OCI-LY3 (cell line): ENCODE measurements around the gene MYO9A.
A peak's percentile ranks its signal among the peaks of the same experiment; 100 is the strongest.

Source experiments
- H2AFZ ChIP-seq: fragments of 200-600, 300-600 bp; shearing (Covaris generic); 2 replicates; pipeline ENCODE4 v1.6.0; 2014; ENCODE audit warnings: antibody characterized with exemption, low read depth, low read length
- H3K27ac ChIP-seq: fragments of 200-600, 300-600 bp; sonication (generic); 2 replicates; pipeline ENCODE4 v1.5.1; 2014; ENCODE audit warnings: mild to moderate bottlenecking, low read length, moderate library complexity, mixed read lengths
- H3K27me3 ChIP-seq: fragments of 200-600, 300-600 bp; sonication (generic); 2 replicates; pipeline ENCODE4 v1.6.1; 2014; ENCODE audit warnings: low read depth, low read length, mixed read lengths
- H3K36me3 ChIP-seq: fragments of 200-600, 300-600 bp; sonication (generic); replicated peaks from 2 replicates; pipeline ENCODE3; 2014; ENCODE audit warnings: low read depth, low read length, mixed read lengths
- H3K4me1 ChIP-seq: fragments of 300-600, 200-600 bp; sonication (generic); 2 replicates; pipeline ENCODE4 v1.6.1; 2014; ENCODE audit warnings: low read length, mixed read lengths
- H3K4me2 ChIP-seq: fragments of 200-600, 300-600 bp; sonication (generic); 2 replicates; pipeline ENCODE4 v1.6.1; 2014; ENCODE audit warnings: low read length, mixed read lengths
- H3K4me3 ChIP-seq: fragments of 300-600, 200-600 bp; sonication (generic); 2 replicates; pipeline ENCODE4 v1.5.1; 2014; ENCODE audit warnings: antibody characterized with exemption, mild to moderate bottlenecking, low read length, moderate library complexity
- H3K79me2 ChIP-seq: fragments of 300-600, 200-600 bp; shearing (Covaris generic); 2 replicates; pipeline ENCODE4 v1.6.1; 2014; ENCODE audit warnings: mild to moderate bottlenecking, low read length, mixed read lengths
- H3K9ac ChIP-seq: fragments of 300-600, 200-600 bp; shearing (Covaris generic); 2 replicates; pipeline ENCODE4 v1.6.0; 2014; ENCODE audit warnings: mild to moderate bottlenecking, low read length, moderate library complexity
- H3K9me3 ChIP-seq: fragments of 200-600, 300-600 bp; shearing (Covaris generic); 2 replicates; pipeline ENCODE4 v1.6.1; 2014; ENCODE audit warnings: low read length, mixed read lengths; ENCODE audit not compliant: insufficient read depth
- H4K20me1 ChIP-seq: fragments of 200-600, 300-600 bp; sonication (generic); 2 replicates; pipeline ENCODE4 v1.6.1; 2016; ENCODE audit warnings: low read length, mixed read lengths; ENCODE audit not compliant: insufficient read depth
- EZH2phosphoT487 ChIP-seq: fragments of 200-600 bp; shearing (Covaris generic); IDR thresholded peaks from 2 replicates; pipeline ENCODE4 v1.6.1; 2018; ENCODE audit warnings: antibody characterized with exemption, mixed run types, low read depth
- TF ChIP-seq, protein P1 (sequence below): fragments of 200-600, 300-600 bp; sonication (generic); IDR thresholded peaks from 2 replicates; pipeline ENCODE4 v1.5.1; 2014; ENCODE audit warnings: antibody characterized with exemption, low read length, low read depth

Gene MYO9A

DNA sequence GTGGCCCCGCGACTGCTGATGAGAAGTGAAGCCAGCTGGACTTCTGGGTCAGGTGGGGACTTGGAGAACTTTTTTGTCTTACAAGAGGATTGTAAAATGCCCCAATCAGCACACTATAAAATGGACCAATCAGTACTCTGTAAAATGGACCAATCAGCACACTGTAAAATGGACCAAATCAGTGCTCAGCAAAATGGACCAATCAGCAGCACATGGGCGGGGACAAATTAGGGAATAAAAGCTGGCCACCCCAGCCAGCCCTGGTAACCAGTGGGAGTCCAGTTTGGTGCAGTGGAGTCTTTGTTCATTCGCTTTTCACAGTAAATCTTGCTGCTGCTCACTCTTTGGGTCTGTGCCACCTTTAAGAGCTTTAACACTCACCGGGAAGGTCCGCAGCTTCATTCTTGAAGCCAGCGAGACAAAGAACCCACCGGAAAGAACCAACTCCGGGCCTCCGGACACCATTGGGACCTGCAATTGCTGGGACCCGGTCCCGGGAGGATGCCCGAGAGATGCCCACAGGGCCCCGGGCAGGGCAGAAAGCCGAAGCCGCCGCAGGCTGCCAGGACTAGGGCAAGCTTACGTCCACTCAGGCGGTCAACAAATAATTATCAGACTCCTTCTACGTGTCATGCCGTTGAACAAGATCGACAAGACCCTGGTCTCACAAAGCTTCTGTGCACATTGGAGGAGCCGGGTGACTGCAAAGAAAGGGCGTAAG, 315.9 kb downstream of the MYO9A start:
- no peak overlapping the region for H2AFZ ChIP-seq
- no peaks in the 10 kb centered on the region for H3K36me3 ChIP-seq
- no peaks in the 10 kb centered on the region for H3K27me3 ChIP-seq
- H3K4me3 ChIP-seq = no peak overlapping the region
- peaks cover 23% of the 10 kb centered on the region for H3K4me1 ChIP-seq
- no peak for TF ChIP-seq EZH2phosphoT487
- TF ChIP-seq, protein P1, sequence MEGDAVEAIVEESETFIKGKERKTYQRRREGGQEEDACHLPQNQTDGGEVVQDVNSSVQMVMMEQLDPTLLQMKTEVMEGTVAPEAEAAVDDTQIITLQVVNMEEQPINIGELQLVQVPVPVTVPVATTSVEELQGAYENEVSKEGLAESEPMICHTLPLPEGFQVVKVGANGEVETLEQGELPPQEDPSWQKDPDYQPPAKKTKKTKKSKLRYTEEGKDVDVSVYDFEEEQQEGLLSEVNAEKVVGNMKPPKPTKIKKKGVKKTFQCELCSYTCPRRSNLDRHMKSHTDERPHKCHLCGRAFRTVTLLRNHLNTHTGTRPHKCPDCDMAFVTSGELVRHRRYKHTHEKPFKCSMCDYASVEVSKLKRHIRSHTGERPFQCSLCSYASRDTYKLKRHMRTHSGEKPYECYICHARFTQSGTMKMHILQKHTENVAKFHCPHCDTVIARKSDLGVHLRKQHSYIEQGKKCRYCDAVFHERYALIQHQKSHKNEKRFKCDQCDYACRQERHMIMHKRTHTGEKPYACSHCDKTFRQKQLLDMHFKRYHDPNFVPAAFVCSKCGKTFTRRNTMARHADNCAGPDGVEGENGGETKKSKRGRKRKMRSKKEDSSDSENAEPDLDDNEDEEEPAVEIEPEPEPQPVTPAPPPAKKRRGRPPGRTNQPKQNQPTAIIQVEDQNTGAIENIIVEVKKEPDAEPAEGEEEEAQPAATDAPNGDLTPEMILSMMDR = no peak
- no peaks in the 10 kb centered on the region for H3K9me3 ChIP-seq
- H3K9ac ChIP-seq = no peak overlapping the region
- no peak overlapping the region for H3K27ac ChIP-seq
- no peaks in the 10 kb centered on the region for H3K79me2 ChIP-seq
- H4K20me1 ChIP-seq = no peaks in the 10 kb centered on the region
- H3K4me2 ChIP-seq = no peak overlapping the region

DNA sequence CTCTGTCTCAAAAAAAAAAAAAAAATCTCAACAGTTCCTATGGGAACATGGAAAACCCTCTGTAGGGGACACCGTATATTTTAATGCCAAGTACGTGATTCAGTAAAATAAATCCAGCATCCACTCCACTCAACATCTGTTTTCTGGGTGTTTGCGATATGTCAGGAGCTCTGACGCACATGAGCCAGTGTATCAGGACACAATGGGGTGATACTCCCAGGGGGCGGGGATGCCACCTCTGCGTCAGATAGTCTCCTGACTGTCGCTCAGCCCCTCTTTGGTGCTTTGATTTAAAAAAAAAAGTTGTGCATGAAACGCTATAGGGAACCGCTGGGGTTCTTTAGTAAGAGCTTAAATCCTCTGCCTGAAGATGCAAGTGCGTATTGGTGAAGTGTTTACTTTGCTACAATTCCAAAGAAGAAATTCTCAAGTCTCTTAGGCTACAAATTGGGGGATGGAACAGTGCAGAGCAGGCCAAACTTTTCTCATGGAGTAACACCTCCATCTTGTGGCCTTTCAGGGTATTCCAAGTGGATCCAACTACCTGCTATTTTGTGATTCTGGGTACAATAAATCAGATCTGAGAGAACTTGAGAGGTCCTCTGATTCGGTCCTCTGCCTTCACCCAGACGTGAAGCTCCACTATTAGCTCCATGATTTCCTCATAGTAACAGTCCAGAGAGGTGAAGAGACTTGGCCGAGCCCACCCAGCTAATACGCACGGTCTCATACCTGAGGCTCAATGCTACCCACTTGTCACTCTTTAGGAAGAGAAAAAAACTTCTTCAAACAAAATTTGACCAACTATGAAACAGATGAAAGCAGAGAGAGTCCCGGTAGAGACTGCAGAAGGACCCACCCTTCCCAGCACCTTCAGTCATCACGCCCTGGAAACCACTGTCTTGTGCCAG, 316.9 kb downstream of the MYO9A start:
- Histone ChIP-seq H4K20me1 (no peaks in the 10 kb centered on the region), H3K27me3 (no peaks in the 10 kb centered on the region), H2AFZ (0 out of 2 replicates have a peak overlapping the region, but pooled peaks have one; percentile 1), H3K79me2 (no peaks in the 10 kb centered on the region), H3K4me2 (no peak overlapping the region), H3K9me3 (no peaks in the 10 kb centered on the region), H3K27ac (no peak overlapping the region), H3K36me3 (no peaks in the 10 kb centered on the region), H3K4me3 (no peak overlapping the region), H3K4me1 (peaks cover 23% of the 10 kb centered on the region), H3K9ac (no peak overlapping the region)
- TF ChIP-seq, protein P1 = peak; percentile 92
- TF ChIP-seq EZH2phosphoT487 = no peak

DNA sequence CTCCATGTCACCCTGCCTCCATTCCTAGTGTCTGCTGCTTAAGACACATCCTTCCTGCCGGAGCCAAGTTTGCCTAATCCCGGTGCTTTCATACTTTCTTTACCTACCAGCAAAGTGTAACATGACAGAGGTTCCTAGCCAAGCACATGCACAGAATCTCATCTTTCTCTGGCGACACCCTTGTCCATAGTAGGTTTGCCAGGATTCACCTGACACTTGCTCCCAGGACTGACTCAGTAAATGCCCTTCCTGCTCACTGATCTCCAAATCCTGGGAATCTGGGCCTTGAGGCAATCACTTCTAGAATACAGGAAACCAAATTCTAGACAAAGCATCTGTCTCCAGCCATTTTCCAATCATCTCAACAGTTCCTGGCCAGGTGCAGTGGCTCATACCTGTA, 317.8 kb downstream of the MYO9A start:
- H3K4me2 ChIP-seq = no peak overlapping the region
- H3K79me2 ChIP-seq = no peaks in the 10 kb centered on the region
- no peak for TF ChIP-seq EZH2phosphoT487
- TF ChIP-seq, protein P1 = no peak
- H3K36me3 ChIP-seq = no peaks in the 10 kb centered on the region
- H4K20me1 ChIP-seq = no peaks in the 10 kb centered on the region
- peaks cover 23% of the 10 kb centered on the region for H3K4me1 ChIP-seq
- H3K4me3 ChIP-seq = no peak overlapping the region
- H3K9me3 ChIP-seq = no peaks in the 10 kb centered on the region
- no peak overlapping the region for H3K27ac ChIP-seq
- no peaks in the 10 kb centered on the region for H3K27me3 ChIP-seq
- no peak overlapping the region for H3K9ac ChIP-seq
- no peak overlapping the region for H2AFZ ChIP-seq

DNA sequence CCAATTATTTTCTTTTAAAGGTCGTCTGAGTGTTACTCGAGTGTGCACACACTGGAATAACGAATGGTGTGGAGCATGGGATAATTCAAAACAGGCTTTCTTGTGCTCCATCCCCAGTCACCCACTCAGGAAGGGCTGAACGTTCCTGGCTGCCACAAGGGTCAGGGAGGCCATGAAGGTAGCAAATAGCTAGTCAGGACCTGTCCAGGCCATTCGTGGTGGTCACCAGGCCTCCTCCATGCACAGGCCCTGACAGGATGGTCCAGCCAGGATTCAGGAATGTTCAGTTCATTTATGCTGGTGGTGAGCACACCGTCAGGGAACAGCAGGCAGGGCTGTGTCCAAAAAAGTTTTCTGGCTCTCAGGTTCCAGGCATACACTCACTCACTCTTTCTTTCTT, 319.3 kb downstream of the MYO9A start:
- Histone ChIP-seq H3K9me3 (no peaks in the 10 kb centered on the region), H4K20me1 (no peaks in the 10 kb centered on the region), H3K4me2 (no peak overlapping the region), H3K79me2 (no peaks in the 10 kb centered on the region), H3K4me3 (no peak overlapping the region), H3K4me1 (peaks cover 12% of the 10 kb centered on the region), H3K27me3 (no peaks in the 10 kb centered on the region), H3K27ac (no peak overlapping the region), H3K36me3 (no peaks in the 10 kb centered on the region), H2AFZ (no peak overlapping the region), H3K9ac (no peak overlapping the region)
- TF ChIP-seq EZH2phosphoT487 = no peak
- TF ChIP-seq, protein P1 = no peak
